GM18909 (cell line): ENCODE measurements around the gene OCEL1.
"Not testable (repeated sequence)": the region's sequence is repeated elsewhere in the genome, so short reads cannot be mapped to it uniquely, and the experiment has no call there.

Experiments
- ATAC-seq: cut with Tn5 transposase; IDR thresholded peaks from one replicate; pipeline ENCODE4 v1.9.1; 2021; ENCODE audit warnings: mild to moderate bottlenecking; ENCODE audit not compliant: unreplicated experiment, poor library complexity

Gene OCEL1

DNA sequence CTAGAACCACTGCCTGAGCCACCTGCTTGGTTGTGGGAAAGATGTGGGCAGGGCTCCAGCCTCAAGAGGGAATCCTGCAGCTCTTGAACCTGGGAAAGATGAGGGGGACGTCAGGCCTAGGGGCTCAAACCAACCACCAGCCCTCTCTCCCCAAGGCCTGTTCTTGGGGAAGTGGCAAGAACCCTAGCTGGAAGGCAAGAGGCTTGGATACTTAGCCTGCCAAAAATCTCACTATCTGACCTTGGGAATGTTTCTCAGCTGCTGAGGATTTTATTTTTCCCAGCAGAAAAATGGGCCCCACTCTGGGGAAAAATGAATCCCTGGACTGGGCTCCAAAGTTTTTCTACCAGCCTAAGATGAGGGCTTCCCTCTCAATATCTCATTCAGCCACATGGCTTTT, 33.9 kb downstream of the OCEL1 start:
- ATAC-seq: no peak

DNA sequence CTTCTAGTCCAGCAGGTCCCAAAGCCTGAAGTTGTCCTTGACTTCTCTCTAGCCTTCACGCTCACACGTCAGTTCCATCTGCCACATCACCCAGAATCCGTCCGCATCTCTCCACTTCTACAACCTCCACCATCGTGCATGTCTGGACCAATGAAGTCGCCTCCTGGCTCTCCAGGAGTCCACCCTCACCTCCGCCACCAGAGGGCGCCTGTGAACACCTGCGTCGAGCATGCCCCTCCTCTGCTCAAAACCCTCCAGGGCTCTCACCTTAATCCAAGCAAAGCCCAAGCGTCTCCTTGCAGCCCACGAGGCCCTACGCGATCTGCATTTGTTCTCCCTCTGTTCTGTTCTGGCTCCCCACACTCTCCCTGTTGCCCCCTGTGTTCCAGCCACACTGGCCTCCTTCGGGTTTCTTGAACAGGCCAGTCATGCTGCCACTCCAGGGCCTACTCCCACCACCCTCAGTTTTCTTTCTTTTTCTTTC, 34.9 kb downstream of the OCEL1 start:
- ATAC-seq: peak; percentile 77

DNA sequence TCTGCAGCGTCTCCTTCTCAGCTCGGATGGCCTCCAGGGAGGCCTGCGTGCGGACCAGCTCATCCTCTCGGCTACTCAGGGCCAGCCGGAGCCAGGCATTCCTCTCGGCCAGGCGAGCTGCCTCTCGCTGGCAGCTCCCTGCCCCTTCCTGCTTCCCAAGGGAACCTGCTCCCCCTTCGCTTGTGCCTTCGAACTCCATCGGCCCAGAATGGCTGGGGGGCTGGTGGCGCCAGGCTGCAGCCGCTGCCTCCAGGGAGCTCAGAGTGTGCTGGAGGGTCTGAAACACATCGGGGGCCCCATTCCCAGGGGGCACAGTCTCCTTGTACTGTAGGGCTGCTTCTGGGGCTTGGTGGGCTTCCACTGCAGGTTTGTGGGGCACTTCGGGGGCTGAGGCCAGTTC, 36.5 kb downstream of the OCEL1 start:
- no peak for ATAC-seq

DNA sequence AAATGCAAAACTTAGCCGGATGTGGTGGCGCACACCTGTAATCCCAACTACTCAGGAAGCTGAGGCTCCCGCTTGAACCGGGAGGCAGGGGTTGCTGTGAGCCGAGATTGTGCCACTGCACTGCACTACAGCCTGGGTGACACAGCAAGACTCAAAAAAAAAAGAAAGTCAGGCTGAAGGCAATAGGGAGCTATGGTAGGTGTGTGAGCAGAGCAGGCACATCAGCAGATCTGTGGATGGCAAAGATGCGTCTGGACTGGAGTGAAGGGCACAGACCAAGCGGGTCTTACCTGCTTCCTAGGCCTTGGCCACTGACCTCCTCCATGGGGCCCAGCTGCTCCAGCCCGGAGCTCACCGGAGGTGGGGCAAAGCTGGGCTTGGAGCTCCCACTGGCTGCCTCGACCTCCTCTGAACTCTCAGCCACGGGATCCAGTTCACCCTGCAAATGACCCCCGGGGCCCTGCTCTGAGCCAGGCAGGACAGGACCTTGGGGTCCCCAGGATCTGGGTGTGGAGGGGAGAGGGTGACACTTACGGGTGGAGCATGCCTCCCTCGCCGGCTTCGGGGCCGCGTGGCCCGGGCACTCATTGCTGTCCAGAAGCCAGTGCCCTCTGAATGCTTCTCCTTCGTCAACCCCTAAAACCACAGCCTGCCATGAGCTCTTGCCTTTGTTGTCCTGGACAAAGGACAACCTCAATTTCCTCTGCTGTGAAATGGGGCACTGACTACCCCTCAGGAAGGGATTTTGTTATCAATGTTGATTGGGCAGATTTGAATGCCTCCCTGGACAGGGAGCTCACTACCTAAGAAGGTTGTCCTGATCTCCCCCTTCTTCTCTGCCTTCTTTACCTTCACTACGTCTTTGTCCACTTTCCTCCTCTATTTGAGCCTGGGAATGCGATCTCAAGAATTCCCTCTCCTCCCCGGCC, 38.0 kb downstream of the OCEL1 start:
- ATAC-seq: no peak

DNA sequence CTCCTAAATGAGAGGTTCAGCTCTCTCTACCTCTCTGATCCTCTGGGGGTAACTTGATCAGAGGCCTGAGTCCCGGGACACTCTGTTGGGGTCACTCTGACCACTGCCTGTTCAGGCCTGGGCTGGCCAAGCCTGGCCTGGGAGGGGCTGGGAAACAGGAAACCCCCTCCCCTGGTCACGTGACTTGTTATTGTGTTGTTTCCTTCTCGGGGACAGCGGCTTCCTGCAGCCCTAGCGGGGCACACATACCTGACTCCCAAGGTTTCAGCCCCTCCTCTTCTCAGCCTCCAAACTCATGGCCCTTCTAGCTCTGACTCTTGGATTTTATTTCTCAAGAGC, 38.6 kb downstream of the OCEL1 start, which contains the start of gene USHBP1:
USHBP1 (minus strand) TSS at position 105 of the 339 bp plus-strand sequence. CDS start 446 bp downstream, outside the sequence.
- no peak for ATAC-seq

DNA sequence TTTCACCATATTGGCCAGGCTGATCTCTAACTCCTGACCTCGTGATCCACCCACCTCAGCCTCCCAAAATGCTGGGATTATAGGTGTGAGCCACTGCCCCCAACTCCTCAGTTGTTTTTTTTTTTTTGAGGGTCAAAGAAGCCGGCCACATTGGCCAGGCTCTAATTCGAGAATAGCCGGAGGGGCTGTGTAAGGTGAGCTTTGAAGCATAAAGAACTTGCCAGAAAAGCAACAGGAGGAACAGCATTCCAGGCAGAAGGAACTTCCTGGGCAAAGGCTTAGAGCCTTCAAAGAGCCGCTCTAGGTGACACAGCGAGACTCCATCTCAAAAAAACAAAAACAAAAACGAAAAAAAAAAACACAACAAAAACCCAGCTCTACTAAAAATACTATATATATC, 40.0 kb downstream of the OCEL1 start:
- no peak for ATAC-seq

DNA sequence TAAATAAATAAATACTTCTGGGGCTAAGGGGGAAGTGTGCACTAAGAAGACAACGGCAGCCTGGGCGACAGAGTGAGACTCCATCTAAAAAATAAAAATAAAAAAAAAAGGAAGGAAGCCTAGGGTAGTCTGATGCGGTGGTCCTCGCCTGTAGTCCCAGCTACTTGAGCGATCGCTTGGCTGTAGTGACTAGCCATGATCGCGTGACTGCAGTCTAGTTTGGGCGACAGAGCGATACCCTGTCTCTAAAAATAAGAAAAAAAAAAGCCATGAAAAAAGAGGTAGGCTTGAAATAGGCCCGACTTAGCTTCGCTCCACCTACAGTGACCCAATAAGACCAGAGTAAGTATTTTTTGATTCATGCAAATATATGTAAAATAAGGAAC, 40.6 kb downstream of the OCEL1 start:
- peak; percentile 28 for ATAC-seq

DNA sequence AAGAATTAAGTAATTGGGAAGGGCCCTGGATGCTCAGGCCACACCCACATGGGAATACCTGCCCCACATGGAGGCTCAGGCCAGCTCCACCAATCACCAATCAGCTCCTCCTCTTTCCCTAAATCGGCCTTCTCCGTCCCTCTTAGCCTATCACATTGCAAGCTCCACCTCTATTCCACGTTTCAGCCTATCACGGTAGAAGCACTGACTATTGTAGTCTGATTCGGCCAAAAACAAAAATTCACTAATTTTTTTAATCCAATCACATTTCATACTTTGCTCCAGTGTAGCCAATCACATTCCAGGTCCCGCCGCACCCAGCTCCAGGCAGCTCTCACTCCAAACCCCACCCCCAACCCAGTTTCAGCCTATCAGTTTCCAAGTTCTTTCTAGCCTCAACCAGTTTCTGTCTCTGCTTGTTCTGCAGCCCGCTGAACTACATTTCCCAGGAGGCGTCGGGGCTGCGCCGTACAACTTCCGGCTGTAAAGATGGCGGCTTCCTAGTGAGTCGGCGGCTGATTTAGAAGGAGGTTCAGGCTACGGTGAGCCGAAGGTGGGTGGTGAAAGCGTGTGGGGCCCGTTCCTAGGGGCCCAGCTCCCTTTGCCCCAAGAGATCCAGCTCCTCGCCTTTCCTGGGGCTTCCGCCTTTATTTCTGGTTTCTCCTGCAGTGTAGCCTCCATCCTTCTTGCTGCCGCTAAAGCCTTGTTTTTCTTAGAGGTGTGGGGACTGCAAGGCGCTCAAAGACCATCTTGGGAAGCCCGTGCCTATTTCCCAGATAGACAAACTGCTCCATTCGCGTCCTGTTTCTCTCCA, 41.2 kb downstream of the OCEL1 start, which contains the start of gene BABAM1:
BABAM1 (plus strand) TSS at position 469 of the 814 bp plus-strand sequence. CDS start 1,364 bp downstream, outside the sequence.
- peak; percentile 90 for ATAC-seq

DNA sequence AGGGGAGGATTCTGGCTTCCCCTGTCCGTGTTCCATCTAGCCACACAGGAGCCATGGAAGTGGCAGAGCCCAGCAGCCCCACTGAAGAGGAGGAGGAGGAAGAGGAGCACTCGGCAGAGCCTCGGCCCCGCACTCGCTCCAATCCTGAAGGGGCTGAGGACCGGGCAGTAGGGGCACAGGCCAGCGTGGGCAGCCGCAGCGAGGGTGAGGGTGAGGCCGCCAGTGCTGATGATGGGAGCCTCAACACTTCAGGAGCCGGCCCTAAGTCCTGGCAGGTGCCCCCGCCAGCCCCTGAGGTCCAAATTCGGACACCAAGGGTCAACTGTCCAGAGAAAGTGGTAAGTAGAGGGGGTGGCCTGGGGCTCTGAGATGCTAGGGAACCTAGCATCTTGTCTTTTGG, 42.7 kb downstream of the OCEL1 start:
- no peak for ATAC-seq

DNA sequence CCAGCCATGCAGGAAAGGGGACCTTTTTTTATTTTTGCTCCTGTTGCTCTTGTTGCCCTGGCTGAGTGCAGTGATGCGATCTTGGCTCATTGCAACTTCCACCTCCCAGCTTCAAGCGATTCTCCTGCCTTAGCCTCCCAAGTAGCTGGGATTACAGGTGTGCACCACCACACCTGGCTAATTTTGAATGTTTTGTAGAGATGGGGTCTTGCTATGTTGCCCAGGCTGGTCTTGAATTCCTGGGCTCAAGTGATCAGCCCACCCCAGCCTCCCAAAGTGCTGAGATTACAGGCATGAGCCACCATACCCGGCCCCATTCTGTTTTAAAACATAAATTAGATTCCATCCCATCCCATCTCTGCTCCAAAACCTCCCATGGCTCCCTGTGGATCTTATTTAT, 48.9 kb downstream of the OCEL1 start:
- not testable (repeated sequence) for ATAC-seq

DNA sequence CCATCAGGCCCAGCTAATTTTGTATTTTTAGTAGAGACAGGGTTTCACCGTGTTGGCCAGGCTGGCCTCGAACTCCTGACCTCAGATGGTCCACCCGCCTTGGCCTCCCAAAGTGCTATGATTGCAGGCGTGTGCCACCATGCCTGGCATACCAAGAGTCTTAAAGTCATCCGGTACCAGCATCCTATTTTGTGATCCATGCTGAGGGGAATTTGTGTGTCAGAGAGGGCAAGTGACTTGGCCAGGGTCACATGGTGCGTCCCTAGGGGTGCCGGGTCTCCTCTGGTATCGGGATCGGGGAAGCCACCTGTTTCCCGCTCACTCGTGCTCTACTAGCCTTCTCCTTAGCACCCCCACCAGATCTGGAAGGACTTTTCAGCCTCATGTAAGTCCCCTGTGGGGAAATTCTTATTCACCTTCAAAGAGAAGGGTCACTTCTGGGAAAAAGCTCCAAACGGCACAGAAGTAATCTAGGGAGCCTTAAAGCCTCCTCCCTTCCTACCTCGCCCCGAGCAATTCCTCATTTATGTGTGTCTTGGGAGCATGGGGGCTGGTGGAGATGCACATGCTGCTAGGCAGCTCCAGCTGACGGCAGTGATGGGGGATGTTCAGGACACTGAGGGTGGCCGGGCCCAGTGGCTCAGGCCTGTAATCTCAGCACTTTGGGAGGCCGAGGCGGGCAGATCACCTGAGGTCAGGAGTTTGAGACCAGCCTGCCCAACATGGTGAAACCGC, 49.6 kb downstream of the OCEL1 start:
- no peak for ATAC-seq
